Skin epidermis (tissue), 12 donors: ENCODE data around the gene SPRED2.

ENCODE experiments used
- H3K27ac ChIP-seq, 21 experiments: fragments of 200-600 bp; sonication (generic) in 11 of 21; one replicate each; pipeline ENCODE4 v1.5.0; 2020; ENCODE audit warnings: mild to moderate bottlenecking in 3 of 21, inconsistent platforms in 2 of 21, moderate library complexity in 2 of 21
- H3K4me3 ChIP-seq, 7 experiments: fragments of 200-600 bp; sonication (generic) in 2 of 7; one replicate each; pipeline ENCODE4 v1.5.0; 2020; ENCODE audit warnings: inconsistent platforms in 2 of 7, mild to moderate bottlenecking in 2 of 7, moderate library complexity in 1 of 7

The SPRED2 gene

DNA sequence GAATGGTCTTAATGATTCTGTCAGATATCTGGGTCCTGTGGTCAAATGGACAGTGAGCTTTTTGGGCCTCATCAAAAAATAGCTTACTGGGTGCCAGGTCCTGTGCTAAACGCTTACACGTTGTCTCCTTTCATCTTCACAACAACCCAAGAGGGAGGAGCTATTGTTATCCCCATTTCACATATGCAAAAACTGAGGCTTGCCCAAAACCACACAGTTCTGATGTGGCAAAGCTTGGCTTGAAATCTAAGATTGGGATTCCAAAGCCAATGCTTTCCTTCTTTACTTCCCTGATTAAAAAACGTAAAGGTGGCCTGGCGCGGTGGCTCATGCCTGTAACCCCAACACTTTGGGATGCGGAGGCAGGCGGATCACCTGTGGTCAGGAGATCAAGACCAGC, 135.4 kb downstream of the SPRED2 start:
- H3K27ac ChIP-seq, result no peak overlapping the region
- H3K4me3 ChIP-seq, result no peak overlapping the region

DNA sequence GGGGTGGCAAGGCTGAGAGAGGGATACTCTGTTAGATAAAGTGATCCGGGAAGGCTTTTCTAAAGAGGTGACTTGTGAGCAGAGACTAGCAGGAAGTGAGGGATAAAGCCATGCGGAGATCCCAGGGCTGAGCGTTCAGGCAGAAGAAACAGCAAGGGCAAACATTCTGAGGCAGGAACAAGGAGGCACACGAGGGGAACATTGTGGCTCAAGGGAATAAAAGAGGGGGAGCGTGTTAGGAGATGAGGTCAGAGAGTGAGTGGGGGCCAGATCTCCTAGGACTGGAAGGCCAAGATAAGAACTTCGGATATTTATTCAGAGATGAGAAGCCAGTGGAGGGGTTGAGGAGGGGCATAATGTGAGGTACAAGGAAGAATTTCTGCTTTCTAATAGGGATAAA, 137.7 kb downstream of the SPRED2 start:
- Histone ChIP-seq H3K4me3 (no peak overlapping the region), H3K27ac (no peak overlapping the region)

DNA sequence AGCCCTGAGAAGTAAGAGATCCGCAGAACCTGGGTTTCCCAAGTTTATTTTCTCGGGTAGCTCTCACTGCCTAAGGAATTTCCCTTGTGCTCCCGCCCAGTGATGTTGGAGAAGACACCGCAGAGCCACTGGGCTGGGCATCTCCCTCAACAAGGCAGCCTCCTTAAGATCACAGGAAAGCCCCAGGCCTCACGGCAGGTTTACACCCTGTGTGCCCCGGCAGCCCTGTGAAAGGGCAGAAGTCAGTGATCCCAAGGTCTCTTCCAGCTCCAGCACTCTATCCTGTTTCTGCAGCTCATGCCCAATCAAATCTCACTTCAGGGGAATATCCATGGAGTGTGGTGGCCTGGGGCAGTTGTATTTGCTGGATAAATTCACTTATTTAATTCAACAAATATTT, 138.3 kb downstream of the SPRED2 start:
- Histone ChIP-seq H3K27ac (no peak overlapping the region), H3K4me3 (no peak overlapping the region)

DNA sequence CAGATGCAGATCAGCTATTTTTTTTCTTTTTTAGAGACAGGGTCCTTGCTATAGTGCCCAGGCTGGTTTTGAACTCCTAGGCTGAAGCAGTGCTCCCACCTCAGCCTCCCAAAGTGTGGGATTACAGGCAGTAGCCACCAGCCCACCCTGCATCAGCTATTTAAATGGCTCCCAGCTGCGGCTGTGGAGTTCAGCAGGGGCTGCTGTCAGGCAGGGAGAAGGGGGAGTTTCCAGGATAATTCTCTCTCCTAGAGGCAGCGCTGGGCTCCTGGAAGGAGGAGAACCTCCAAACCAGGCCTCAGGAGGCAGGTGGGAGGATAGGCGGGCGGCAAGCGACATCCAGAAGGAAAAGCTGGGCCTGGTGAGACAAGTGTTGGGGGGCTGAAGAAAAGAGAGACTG, 139.0 kb downstream of the SPRED2 start:
- Histone ChIP-seq H3K4me3 (no peak overlapping the region), H3K27ac (no peak overlapping the region)

DNA sequence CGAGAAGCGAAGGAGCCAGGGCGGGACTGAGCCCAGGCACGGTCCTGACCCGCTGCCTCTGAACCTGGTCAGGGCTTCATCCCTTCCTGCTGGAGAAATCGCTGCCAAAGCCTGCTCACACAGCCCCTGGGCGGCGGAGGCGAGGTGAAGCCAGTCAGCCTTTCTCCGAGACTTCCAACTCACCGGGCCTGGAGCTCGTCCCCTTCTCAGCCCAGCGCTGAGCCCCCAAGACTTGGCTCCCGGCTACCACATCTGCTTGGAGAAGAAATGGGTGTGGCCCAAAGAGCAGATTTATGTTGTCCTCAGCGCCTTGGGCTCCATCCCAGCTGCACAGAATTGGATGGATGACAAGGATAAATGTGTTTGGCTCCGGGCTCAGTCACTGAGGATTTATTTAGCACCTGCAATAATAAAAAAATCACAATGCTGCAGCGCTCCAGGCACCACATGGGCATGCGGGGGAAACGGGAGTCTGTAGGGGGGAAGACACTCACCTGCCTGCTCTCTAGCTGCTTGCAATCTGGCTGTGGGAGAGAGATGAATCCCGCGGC, 139.9 kb downstream of the SPRED2 start:
- H3K4me3 ChIP-seq, result no peak overlapping the region
- no peak overlapping the region for H3K27ac ChIP-seq

DNA sequence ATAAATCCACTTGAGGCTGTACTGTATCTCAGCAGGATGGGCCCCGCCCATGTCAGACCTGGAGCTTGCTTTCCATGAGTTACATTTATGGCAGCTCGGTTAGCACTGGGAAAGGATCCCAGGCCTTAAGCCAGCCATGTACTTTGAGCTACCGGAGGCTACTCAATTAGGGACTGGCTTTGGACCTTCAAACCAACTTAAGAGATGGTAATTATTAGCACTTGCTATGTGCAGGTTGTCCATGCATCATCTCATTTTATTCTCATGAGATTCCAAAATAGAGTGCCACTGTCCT, 140.3 kb downstream of the SPRED2 start:
- Histone ChIP-seq H3K4me3 (no peak overlapping the region), H3K27ac (no peak overlapping the region)

DNA sequence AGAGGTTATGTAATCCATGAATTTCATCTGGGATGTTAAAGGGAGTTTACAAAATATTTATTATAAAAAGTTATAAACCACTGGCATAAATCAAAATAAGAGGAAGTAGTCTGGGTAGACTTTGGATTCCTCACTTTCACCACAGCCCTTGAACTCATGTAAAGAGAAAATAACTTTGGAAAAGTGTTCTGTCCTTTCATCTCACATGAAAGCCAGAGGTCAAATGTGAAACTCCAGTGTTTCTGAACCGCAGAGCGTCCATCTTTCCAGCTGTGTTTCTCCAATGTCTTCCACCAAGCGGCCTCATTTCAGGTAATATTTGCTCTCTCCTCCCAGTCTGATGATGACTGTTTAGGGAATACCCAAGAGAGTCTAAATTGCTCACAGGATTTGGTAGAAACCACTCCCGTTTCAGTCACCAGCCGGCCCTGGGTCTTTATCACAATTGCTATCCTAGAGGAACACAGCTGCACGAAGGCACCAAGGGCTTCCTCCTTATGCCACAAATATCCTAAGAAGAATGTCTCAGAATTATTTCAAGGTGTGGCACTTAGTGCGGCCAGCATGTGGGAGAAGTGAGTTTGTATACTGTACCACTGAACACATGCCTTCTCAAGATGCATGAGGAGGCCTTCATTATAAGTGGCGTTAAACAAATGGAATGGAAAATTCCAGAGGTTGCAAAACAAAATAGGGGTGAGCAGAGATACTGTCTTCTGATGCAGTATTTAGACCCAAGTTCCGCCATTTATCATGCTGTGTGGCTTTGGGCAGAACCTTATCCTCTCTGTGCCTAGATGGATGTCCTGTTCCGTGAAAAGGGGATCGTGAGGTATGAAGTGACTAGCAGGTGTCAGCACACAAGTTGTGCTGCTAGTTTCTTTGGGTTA, 140.9 kb downstream of the SPRED2 start:
- Histone ChIP-seq H3K4me3 (no peak overlapping the region), H3K27ac (no peak overlapping the region)

DNA sequence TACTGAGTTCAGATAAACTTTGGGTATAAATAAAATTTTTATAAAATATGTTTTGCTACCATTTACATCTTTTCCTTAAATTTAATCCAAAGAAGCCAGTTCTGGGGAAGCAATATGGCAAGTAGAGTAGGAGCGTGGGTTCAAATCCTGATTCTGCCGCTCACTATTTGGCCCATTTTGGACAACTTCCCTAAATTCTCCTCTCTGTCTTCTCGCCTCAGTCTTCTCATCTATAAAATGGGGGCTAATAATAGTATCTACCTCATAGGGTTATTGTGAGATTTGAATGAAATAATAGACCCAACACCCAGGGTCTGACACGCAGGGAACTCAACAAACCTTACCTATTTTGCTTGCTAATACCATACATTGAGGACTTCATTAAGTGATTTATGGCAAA, 145.0 kb downstream of the SPRED2 start:
- Histone ChIP-seq H3K27ac (no peak overlapping the region), H3K4me3 (no peak overlapping the region)

DNA sequence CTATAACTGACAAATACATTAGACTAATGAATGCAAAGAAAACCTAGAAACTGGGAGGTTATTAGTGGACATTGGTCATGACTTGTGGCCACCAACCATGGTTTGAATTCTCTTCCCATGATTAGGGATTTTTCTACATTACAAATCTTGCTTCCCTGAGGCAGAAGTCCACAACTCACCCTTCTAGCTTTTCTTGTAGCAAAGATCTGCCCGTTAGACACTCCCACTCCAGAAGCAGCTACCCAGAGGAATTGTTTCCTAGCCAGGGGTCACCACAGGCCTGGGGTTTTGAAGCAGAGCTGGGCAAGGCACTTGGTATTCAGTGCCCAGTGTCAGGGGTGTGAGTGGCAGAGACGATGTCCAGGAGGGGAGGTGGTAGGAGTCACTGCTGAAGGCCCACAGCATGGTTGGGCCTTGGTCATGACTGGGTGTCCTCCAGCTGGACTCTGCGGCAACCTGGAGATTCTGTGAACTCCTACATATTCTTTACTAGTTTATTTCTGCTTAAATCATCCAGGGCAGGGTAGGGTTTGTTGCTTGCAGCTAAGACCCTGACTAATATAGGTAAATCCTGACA, 149.8 kb downstream of the SPRED2 start:
- Histone ChIP-seq H3K4me3 (no peak overlapping the region), H3K27ac (peak overlapping the region in 1 of 21 experiments; percentile 1)

DNA sequence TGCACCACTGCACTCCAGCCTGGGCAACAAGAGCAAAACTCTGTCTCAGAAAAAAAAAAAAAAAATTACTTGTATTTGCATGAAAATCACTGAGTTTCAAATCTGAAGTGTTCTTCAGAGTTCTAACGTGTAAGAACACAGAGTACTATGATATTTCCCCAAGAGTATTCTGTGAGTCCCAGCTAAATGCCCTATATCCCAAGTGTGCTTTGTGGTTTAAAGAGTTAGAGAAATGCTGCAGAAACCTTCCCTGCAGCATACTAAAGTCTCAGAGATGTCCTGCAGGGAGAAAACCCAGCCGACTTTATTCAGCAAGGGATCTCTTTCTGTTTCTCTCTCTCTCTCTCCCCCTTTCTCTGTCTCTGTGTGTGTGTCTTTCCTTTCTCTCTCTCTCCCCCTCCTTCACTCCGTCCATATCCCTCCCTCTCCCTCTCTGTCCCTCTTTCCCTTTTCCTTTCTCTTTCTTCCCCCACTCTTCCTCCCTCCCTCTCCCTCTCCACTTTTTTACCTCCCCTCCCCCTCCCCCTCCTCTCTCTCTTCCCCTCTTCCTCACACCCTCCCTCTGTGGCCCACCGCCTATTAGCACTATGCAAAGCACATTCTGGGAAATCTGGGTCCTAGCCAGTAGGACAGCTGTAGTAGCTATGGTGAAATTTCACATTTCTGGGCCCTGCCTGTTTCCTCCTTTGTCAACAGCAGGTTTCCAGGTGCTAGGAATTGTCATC, 150.6 kb downstream of the SPRED2 start:
- Histone ChIP-seq H3K4me3 (no peak overlapping the region), H3K27ac (no peak overlapping the region)

DNA sequence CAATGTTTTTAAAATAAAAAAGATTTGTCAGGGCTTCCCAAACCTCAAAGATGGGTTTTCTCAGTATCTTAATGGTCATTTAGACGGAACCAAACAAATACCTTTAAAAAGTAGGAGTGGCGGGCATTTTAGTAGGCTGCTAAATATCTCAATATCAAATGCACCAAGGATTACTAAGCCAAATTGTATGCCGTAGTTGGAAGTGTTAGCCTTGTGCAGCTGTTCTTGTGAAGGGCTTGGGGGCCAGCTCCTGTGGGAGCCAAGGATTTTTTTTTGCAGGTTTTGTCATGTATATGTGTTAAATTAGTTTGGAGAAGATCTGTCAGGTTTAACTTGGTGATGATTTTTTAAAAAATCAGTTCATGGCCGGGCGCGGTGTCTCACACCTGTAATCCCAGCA, 152.6 kb downstream of the SPRED2 start:
- H3K27ac ChIP-seq, result no peak overlapping the region

DNA sequence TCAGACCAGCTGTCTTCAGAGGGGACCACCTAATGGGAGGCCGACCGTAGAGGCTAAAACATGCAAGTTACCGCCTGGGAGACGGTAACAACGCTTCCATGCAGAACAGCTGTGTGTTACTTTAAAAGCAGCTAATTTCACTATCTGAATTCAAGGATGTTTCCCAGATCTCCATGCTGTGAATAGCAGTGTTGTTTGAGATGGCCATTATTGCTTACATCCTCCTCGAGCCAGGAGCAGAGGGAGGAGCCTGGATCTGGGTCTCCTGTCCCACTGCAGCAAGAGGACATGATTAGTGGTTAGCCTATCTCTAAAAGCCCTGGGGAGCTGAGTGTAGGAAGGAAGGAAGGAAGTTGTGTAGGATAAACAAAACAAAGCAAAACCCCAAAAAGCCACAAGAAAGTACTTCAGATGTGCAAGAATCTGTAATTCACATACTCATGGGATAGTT, 153.8 kb downstream of the SPRED2 start:
- Histone ChIP-seq H3K27ac (no peak overlapping the region), H3K4me3 (no peak overlapping the region)

More for the DNA sequence above, 152.6 kb downstream of the SPRED2 start:
- H3K4me3 ChIP-seq, result no peak overlapping the region

DNA sequence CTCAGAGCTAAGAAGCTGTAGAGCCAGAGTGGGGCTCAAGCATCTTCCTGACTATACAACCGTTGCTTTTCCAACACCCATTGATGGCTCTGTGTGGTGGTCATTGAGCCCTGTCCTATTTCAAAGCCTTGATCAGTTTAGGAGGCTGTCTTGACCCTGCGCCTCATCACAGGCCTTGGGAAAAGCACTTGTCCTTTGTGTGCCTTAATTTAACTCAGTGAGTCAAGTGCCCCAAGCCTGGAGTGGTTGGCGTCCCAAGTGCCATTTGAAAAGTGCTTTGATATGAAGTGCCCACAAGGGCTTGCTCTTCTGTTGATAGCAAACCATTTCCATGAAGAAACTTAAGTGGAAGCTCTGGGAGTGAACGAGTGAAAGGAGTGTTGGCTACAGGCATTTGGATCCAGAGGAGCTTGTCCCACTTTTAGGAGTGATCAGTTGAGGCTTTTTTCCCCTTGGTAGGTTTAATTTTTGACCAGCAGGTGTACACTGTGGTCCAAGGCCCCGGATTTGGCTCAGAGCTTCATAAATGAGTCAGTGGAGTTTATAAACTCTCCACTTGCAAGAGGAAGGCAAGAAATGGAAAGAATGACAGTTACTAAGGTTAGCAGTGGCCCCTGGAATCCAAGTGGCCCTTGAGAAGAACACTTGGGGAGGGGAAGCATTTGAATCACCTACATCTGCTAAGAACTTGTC, 154.5 kb downstream of the SPRED2 start:
- no peak overlapping the region for H3K27ac ChIP-seq
- no peak overlapping the region for H3K4me3 ChIP-seq

DNA sequence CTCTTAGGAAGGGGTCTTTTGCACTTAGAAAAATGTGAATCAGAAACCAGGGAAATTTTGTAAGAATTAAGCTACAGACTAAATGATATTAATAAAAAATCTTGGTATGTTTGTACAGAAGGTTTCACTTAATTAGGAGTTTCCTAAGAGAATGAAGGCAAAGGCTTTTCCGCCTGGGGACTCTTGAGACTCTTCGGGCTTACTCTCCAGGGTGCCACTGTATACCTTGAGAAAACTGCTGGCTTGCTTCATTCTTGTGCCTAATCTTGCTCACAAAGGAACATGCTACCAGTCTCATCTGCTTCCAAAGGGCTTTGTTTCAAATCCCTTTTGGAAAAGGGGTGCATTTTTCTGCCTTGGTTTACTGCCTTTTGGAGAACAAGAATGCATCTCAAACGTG, 155.3 kb downstream of the SPRED2 start:
- no peak overlapping the region for H3K4me3 ChIP-seq
- no peak overlapping the region for H3K27ac ChIP-seq

DNA sequence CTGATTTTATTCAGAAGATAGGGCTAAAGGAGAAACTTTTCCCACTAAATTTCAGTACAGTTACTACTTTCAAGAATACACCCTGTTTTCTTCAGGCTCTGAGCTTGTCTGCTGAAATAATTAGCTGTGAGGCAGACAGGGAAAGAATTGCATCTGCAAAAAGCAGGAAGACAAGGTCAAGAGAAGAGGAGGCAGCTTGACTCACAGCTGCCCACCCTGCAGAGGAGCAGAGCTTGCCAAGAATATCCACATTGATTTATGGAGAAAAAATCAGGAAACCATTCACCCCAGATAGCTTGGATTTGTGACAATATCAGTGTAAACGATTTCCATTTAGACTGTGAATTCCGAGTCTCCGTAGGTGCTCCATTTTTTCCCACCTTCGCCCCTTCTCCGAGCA, 155.8 kb downstream of the SPRED2 start:
- Histone ChIP-seq H3K4me3 (no peak overlapping the region), H3K27ac (no peak overlapping the region)

DNA sequence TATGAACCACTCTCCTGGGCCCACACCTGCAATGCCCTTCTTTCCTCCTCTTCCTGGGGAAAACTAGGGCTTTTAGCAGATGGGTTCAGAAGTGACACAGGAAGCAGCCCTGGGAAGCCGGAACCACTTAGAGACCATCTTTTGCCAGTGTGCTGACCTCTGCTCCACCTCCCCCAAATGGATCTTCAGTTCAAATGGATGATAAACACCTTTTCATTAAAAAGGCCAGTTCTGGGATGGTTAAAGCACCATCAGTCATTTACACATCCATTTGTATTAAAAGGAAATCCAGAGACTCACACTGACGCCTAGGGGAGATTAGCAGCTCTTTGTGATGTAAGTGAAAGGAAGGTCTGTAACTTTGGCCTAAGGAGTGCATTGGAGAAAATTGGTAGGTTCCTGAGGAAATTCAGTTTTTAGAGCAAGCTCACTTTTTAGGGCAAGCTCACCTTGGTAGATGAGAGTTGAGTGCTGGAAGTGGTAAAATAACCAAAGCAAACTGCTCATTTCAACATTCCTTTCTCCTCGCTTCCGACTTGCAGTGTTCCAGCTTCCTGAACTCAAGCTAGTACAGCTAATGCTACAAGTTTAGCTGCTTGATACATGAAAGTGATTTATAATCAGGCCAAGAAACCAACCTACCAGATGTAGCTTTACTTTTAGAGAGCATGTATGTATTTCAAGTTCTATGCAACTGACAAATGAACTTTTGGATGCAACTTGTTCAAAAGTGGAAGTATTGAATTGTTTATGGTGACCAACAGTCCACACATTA, 157.1 kb downstream of the SPRED2 start:
- H3K27ac ChIP-seq, result no peak overlapping the region
- H3K4me3 ChIP-seq, result no peak overlapping the region

DNA sequence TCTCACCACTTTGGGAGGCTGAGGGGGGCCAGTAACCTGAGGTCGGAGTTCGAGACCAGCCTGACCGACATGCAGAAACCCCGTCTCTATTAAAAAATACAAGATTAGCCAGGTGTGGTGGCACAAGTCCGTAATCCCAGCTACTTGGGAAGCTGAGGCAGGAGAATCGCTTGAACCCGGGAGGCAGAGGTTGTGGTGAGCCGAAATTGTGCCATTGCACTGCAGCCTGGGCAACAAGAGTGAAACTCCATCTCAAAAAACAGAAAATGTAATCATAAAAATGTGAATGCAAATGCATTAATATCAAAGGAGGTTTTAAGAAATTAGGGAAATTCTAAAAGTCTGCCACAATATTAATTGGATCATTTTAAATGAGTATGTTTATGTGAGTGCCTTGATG, 159.1 kb downstream of the SPRED2 start:
- no peak overlapping the region for H3K27ac ChIP-seq
- no peak overlapping the region for H3K4me3 ChIP-seq

DNA sequence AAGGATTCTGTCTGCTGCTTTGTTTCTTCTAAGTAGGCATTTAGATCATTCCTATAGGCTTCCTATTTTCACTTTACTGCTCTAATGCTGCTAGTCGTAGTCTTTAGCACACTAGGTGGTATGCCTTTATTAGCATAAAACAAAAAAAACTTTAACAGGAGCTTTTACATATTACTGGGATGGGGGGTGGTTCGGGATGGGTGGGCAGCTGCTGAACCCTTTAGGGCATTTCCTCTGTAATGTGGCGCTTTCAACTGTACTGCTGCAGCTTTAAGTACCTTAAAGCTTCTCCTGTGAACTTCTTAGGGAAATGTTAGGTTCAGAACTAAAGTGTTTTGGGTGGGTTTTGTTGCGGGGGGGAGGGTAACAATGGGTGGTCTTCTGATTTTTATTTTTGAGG, 163.4 kb downstream of the SPRED2 start:
- no peak overlapping the region for H3K4me3 ChIP-seq
- H3K27ac ChIP-seq, result no peak overlapping the region

DNA sequence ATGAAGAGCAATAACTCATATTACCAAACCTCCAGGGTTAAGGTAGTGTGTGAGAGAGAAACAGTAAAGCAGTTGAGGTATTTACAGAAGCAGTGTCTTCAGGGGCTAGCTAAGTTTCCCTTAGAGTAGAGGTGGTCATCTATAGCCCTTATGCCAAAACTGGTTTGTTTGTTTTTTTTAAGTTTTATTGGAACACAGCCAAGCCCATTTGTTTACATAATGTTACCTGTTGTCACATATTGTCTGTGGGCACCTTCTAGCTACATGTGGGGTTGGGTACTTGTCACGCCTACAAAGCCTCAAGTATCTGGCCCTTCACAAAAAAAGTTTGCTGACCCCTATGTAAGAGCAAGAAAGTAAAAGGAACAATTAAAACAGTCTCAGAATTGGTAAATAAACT, 165.4 kb downstream of the SPRED2 start:
- Histone ChIP-seq H3K27ac (no peak overlapping the region), H3K4me3 (no peak overlapping the region)

DNA sequence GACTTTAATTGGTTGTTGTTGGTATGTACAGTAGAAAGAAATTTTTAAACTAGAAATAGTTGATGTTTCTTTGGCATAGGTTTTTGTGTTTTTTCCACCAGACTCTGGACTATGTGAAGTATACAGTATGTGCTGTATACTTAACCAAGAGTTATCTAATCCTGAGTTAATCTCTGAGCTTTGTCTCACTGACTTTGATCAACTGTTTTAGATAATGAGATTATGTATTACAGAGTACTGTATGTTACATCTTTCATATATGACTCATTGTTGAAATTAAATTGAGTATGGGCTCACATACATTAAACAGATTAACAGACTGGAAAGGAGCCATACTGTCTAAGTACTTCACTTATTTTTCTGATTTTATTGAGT, 166.7 kb downstream of the SPRED2 start:
- Histone ChIP-seq H3K27ac (no peak overlapping the region), H3K4me3 (no peak overlapping the region)
